Measurements from ENCODE around the gene CHTOP. TPM values are rescaled to one million over a fixed set of nuclear protein-coding genes. Genes with fewer than 3 reads are reported as not detected.

CHTOP gene

DNA sequence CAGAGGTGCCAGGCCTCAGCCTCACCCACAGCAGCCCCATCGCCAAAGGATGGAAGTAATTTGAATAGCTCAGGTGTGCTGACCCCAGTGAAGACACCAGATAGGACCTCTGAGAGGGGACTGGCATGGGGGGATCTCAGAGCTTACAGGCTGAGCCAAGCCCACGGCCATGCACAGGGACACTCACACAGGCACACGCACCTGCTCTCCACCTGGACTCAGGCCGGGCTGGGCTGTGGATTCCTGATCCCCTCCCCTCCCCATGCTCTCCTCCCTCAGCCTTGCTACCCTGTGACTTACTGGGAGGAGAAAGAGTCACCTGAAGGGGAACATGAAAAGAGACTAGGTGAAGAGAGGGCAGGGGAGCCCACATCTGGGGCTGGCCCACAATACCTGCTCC lies 59.6 kb downstream of the CHTOP start:
- Histone ChIP-seq H3K36me3 (ENCODE audit: control insufficient read depth in 1 of 2, insufficient read depth in 2 of 2, low read depth in 1 of 2, low read length in 2 of 2) (peaks cover 0 to 14% of the 10 kb centered on the region in 2 experiments), H3K27ac (ENCODE audit: low read length, poor library complexity, severe bottlenecking) (no peak overlapping the region), H2BK12ac (ENCODE audit: low read length in 2 of 2) (no peak overlapping the region), H3K4me3 (ENCODE audit: insufficient read depth in 1 of 2, low read depth in 1 of 2, low read length in 2 of 2) (no peak overlapping the region), H3K4me1 (ENCODE audit: control insufficient read depth, insufficient read depth, low read depth, low read length) (peaks cover 16% of the 10 kb centered on the region), H3K9ac (ENCODE audit: low read length) (no peak overlapping the region), H4K91ac (ENCODE audit: low read length) (no peak overlapping the region), H3K79me1 (replicated peaks; ENCODE audit: low read length, poor library complexity, severe bottlenecking) (no peaks in the 10 kb centered on the region), H2AK5ac (ENCODE audit: low read length, severe bottlenecking) (no peak overlapping the region), H4K8ac (ENCODE audit: low read length) (no peak overlapping the region), H3K18ac (ENCODE audit: low read depth in 1 of 2, low read length in 2 of 2) (no peak overlapping the region), H2BK5ac (ENCODE audit: low read depth, low read length, poor library complexity, severe bottlenecking) (no peak overlapping the region), H3K9me3 (ENCODE audit: control insufficient read depth, low read length) (no peaks in the 10 kb centered on the region), H2BK120ac (ENCODE audit: low read depth, low read length) (no peak overlapping the region), H3K23ac (ENCODE audit: low read length in 2 of 2) (no peak overlapping the region), H2AFZ (ENCODE audit: low read depth, low read length) (no peak overlapping the region), H3K4me2 (ENCODE audit: low read length, poor library complexity, severe bottlenecking) (no peak overlapping the region), H2BK15ac (ENCODE audit: low read depth, poor library complexity, severe bottlenecking) (no peak overlapping the region), H3K14ac (ENCODE audit: low read length in 2 of 2) (no peak overlapping the region), H3K4ac (ENCODE audit: low read depth in 1 of 2, low read length in 2 of 2) (no peak overlapping the region), H3K27me3 (ENCODE audit: control insufficient read depth in 1 of 2, insufficient read depth in 1 of 2, low read length in 2 of 2) (no peaks in the 10 kb centered on the region)
- DNase-seq = no peak
- 100% methylated on average over 3 of the region's 4 CpGs for WGBS

Small RNA genes lying within 50 kb of the gene (small RNA-seq; reads per million reads assigned to genes)
- gene MIR8083 (ENCODE audit: low read depth) = not detected

Data from mesenchymal stem cell (in vitro differentiated cells and primary cell).